Prostate gland (tissue), 2 donors: ENCODE measurements around the gene ITGA1.

Experiments
- POLR2A ChIP-seq: fragments of 450-650 bp; IDR thresholded peaks from one replicate; pipeline ENCODE4 v1.6.1; 2016; ENCODE audit warnings: antibody characterized with exemption, mild to moderate bottlenecking
- POLR2AphosphoS5 ChIP-seq: sonication (generic); formaldehyde crosslinking; IDR thresholded peaks from one replicate; pipeline ENCODE4 v1.6.1; 2017; ENCODE audit warnings: antibody characterized with exemption
- TF ChIP-seq, protein P1 (sequence below), 4 experiments: fragments of 200-600 bp in 2 of 4; fragments of 450-650 bp in 2 of 4; sonication (generic) in 2 of 4; IDR thresholded peaks; 1 replicate in 3 of 4; 2 replicates in 1 of 4; pipeline ENCODE4 v1.5.1; 2016 to 2019; ENCODE audit warnings: antibody characterized with exemption in 4 of 4, mild to moderate bottlenecking in 2 of 4, moderate library complexity in 2 of 4

DNA sequence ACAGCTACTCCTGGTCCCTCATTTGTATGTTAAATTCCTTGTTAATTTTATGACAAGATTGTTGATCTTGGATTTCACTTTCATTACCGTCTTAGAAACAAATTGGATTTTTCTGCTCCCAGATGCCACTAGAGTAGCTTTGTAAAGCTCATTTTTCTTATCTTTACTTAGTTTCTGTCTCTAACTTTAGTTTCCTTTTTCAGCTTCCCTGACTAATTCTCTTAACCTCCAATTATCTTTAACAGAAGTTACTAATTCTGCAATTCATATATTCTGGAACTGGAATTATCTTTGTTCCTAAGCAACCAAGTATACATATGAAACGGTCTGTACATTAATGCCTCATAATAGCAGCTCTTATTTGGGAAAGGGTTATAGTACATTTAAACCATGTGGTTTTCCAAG lies 16.7 kb downstream of the ITGA1 start:
- TF ChIP-seq POLR2A (no peak), POLR2AphosphoS5 (no peak)
- TF ChIP-seq, protein P1, sequence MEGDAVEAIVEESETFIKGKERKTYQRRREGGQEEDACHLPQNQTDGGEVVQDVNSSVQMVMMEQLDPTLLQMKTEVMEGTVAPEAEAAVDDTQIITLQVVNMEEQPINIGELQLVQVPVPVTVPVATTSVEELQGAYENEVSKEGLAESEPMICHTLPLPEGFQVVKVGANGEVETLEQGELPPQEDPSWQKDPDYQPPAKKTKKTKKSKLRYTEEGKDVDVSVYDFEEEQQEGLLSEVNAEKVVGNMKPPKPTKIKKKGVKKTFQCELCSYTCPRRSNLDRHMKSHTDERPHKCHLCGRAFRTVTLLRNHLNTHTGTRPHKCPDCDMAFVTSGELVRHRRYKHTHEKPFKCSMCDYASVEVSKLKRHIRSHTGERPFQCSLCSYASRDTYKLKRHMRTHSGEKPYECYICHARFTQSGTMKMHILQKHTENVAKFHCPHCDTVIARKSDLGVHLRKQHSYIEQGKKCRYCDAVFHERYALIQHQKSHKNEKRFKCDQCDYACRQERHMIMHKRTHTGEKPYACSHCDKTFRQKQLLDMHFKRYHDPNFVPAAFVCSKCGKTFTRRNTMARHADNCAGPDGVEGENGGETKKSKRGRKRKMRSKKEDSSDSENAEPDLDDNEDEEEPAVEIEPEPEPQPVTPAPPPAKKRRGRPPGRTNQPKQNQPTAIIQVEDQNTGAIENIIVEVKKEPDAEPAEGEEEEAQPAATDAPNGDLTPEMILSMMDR (IDR thresholded peaks at IDR 0.05): no peak
